Naive thymus-derived CD4-positive, alpha-beta T cell (primary cell): ENCODE results near the gene TOMM22. TPM values are rescaled to one million over a fixed set of nuclear protein-coding genes. Genes with fewer than 3 reads are reported as not detected.

Experiments
- ATAC-seq: fragments of 150-1000 bp; cut with Tn5 transposase; 2 replicates; pipeline ENCODE4 v1.10.0; 2021; ENCODE audit warnings: mild to moderate bottlenecking, moderate library complexity
- CTCF ChIA-PET: fragments of 350-600 bp; sonication (Branson Sonifier 250); formaldehyde crosslinking; loops from one replicate; lab custom pipeline; 2021; ENCODE audit warnings: antibody characterized with exemption; lab: Charles Lee
- POLR2A ChIA-PET: fragments of 350-600 bp; sonication (Branson Sonifier 250); formaldehyde crosslinking; loops from one replicate; lab custom pipeline; 2021; ENCODE audit warnings: antibody characterized with exemption, inconsistent platforms; lab: Charles Lee
- DNase-seq, 9 donors: peaks; one replicate each; pipeline versions ENCODE4 v3.0.0 to v3.0.0-alpha.2; 2020 to 2022; ENCODE audit warnings: mixed read lengths in 1 of 9
- H3K27ac ChIP-seq: one replicate; pipeline ENCODE4 v1.7.0; 2013; ENCODE audit warnings: mild to moderate bottlenecking, low read depth, low read length, moderate library complexity
- H3K27me3 ChIP-seq, 2 donors: one replicate each; pipeline ENCODE4 v1.7.0; 2013; ENCODE audit warnings: low read length in 2 of 2, mild to moderate bottlenecking in 2 of 2, moderate library complexity in 2 of 2; ENCODE audit not compliant: control insufficient read depth in 2 of 2, insufficient read depth in 2 of 2
- H3K36me3 ChIP-seq, 3 experiments: 1 replicate in 2 of 3; 2 replicates in 1 of 3; pipeline ENCODE4 v1.7.0; 2013; ENCODE audit warnings: low read length in 3 of 3, mild to moderate bottlenecking in 3 of 3, moderate library complexity in 1 of 3; ENCODE audit not compliant: insufficient read depth in 3 of 3, control insufficient read depth in 2 of 3
- H3K4me1 ChIP-seq, 2 donors: one replicate each; pipeline ENCODE4 v1.7.0; 2013; ENCODE audit warnings: low read length in 2 of 2, mild to moderate bottlenecking in 2 of 2, moderate library complexity in 1 of 2; ENCODE audit not compliant: control insufficient read depth in 2 of 2, insufficient read depth in 2 of 2
- H3K4me3 ChIP-seq: 2 replicates; pipeline ENCODE4 v1.7.0; 2013; ENCODE audit warnings: mild to moderate bottlenecking, low read length
- H3K9me3 ChIP-seq, 3 experiments: 1 replicate in 2 of 3; 2 replicates in 1 of 3; pipeline ENCODE4 v1.7.0; 2013; ENCODE audit warnings: low read length in 3 of 3; ENCODE audit not compliant: control insufficient read depth in 2 of 3
- H3K27ac Mint-ChIP-seq, 9 donors: one replicate each; pipeline ENCODE4 v1.8.0; 2020 to 2022; ENCODE audit warnings: mixed read lengths in 9 of 9, mild to moderate bottlenecking in 8 of 9, moderate library complexity in 5 of 9, inconsistent platforms in 2 of 9
- H3K27me3 Mint-ChIP-seq, 5 donors: one replicate each; pipeline ENCODE4 v1.8.0; 2021 to 2022; ENCODE audit warnings: mixed read lengths in 5 of 5, mild to moderate bottlenecking in 1 of 5
- H3K36me3 Mint-ChIP-seq, 5 donors: one replicate each; pipeline ENCODE4 v1.8.0; 2020 to 2022; ENCODE audit warnings: mixed read lengths in 5 of 5, mild to moderate bottlenecking in 3 of 5, inconsistent platforms in 1 of 5
- H3K4me1 Mint-ChIP-seq, 7 donors: one replicate each; pipeline ENCODE4 v1.8.0; 2020 to 2022; ENCODE audit warnings: mixed read lengths in 7 of 7, mild to moderate bottlenecking in 3 of 7, inconsistent platforms in 1 of 7
- H3K4me3 Mint-ChIP-seq, 10 donors: one replicate each; pipeline ENCODE4 v1.8.0; 2020 to 2022; ENCODE audit warnings: mild to moderate bottlenecking in 10 of 10, mixed read lengths in 10 of 10, moderate library complexity in 6 of 10, inconsistent platforms in 2 of 10
- H3K9me3 Mint-ChIP-seq, 11 donors: one replicate each; pipeline ENCODE4 v1.8.0; 2020 to 2022; ENCODE audit warnings: mixed read lengths in 11 of 11, mild to moderate bottlenecking in 4 of 11, inconsistent platforms in 1 of 11, moderate library complexity in 1 of 11
- intact Hi-C, 2 donors: fragments of 100-400 bp; cut with micrococcal nuclease; formaldehyde crosslinking; loops; one replicate each; pipeline ENCODE4 v1.15.1; 2023
- polyA plus RNA-seq, 2 donors: library from polyadenylated mRNA; unstranded; fragments of 300-500 nt; fragmentation: Illumina TruSeq; gene quantifications; one replicate each; pipeline ENCODE4 v1.2.3, GENCODE V29; 2021
- total RNA-seq, 6 experiments: library from RNA in 5 of 6; stranded (reverse) in 5 of 6; gene quantifications; 1 replicate in 5 of 6; 2 replicates in 1 of 6; pipeline ENCODE4 v1.2.3 and lab custom pipeline; 2021 to 2026

TOMM22 gene
- total and polyA plus RNA-seq, 7 experiments from 2014 or later: 45.0 to 92.4 (median 50.6) TPM

DNA sequence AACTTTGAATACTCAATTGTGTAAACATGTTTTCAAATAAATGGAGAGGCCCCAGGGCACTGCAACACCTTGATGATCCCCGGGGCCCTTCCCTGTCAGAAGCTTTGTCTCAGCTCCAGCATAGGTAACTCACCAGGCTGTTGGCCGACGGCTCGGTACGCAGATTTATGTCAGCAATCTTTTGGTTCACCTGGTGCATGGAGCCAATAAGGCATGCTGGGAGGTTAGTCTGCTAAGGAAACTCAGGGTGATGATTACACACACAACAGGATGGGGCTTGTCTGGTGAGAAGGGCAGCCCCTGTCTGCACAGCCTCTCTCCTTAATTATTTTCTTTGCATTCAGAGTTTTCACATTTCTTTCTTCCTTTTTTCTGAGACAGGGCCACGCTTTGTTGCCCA lies 36.3 kb upstream of the TOMM22 start:
- H3K27ac Mint-ChIP-seq: no peak overlapping the region
- H3K36me3 Mint-ChIP-seq: no peaks in the 10 kb centered on the region
- no peak overlapping the region for H3K27ac ChIP-seq
- ChIA-PET POLR2A (no interaction called here), CTCF (no interaction called here)
- H3K36me3 ChIP-seq: no peaks in the 10 kb centered on the region
- intact Hi-C loops: no loop called here
- no peaks in the 10 kb centered on the region for H3K9me3 Mint-ChIP-seq
- no peak overlapping the region for H3K4me3 Mint-ChIP-seq
- H3K27me3 Mint-ChIP-seq: peaks cover 4 to 27% (median 7%) of the 10 kb centered on the region in 5 donors
- H3K4me1 ChIP-seq: no peaks in the 10 kb centered on the region
- H3K27me3 ChIP-seq: no peaks in the 10 kb centered on the region
- H3K9me3 ChIP-seq: no peaks in the 10 kb centered on the region
- ATAC-seq: no peak
- no peak overlapping the region for H3K4me3 ChIP-seq
- DNase-seq: no peak
- no peaks in the 10 kb centered on the region for H3K4me1 Mint-ChIP-seq

DNA sequence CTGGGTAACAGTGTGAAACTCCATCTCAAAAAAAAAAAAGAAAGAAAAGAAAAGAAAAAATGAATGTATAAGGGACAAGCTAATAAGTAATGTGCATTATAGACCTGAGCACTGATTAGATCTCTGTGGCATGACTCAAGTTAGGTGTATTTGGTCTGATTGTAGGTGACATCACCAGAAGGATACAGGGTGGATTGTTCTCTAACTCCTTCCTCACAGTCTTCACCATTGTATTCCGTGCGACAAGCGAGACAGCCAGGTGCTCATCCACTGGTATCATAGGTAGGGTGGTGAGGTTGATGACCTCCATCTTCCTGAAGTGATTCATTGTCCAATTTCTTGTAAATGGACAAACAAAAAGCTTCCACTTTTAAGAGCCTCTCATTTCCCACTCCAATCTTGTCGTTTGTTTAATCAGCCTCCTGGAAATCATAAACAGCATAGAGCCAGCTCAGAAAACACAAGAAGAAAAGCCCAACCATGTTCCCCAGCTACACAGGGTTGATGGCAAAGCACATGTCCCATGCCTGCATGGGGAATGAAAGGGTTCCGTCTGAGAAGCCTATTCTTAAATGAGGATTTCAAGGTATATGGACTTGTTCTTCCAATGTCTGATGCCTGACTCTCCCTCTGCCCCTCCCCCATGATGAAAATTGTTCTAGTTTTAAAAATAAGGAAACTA lies 31.8 kb upstream of the TOMM22 start:
- intact Hi-C loops: no loop called here
- CTCF ChIA-PET: no interaction called here
- Histone ChIP-seq H3K4me3 (no peak overlapping the region), H3K4me1 (no peaks in the 10 kb centered on the region), H3K9me3 (no peaks in the 10 kb centered on the region), H3K27ac (no peak overlapping the region), H3K27me3 (no peaks in the 10 kb centered on the region), H3K36me3 (no peaks in the 10 kb centered on the region)
- Mint-ChIP-seq H3K4me3 (no peak overlapping the region), H3K27ac (no peak overlapping the region), H3K36me3 (no peaks in the 10 kb centered on the region), H3K9me3 (no peaks in the 10 kb centered on the region), H3K27me3 (peaks cover 0 to 4% (median 0%) of the 10 kb centered on the region in 5 donors), H3K4me1 (peaks cover 0 to 4% (median 0%) of the 10 kb centered on the region in 7 donors)
- DNase-seq (no peak), ATAC-seq (no peak)
- POLR2A ChIA-PET: no interaction called here

DNA sequence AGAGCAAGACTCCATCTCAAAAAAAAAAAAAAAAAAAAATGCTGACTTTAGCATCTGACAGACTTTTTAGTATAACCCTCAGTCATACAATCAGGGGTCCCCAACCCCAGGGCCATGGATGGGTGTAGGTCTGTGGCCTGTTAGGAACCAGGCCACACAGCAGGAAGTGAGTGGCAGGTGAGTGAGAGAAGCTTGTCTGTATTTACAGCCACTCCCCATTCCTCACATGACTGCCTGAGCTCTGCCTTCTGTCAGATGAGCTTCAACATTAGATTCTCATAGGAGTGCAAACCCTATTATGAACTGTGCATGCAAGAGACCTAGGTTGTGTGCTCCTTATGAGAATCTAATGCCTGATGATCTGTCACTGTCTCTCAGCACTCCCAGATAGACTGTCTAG lies 28.9 kb upstream of the TOMM22 start:
- POLR2A ChIA-PET: interaction anchor here (0.6 to 0.8 kb wide), 3 partner anchors 81 to 715 kb away, joined by 3 to 4 read pairs (median 3); no protein-coding TSS in a partner anchor
- DNase-seq: peak in 1 of 9 donors; percentile 8

DNA sequence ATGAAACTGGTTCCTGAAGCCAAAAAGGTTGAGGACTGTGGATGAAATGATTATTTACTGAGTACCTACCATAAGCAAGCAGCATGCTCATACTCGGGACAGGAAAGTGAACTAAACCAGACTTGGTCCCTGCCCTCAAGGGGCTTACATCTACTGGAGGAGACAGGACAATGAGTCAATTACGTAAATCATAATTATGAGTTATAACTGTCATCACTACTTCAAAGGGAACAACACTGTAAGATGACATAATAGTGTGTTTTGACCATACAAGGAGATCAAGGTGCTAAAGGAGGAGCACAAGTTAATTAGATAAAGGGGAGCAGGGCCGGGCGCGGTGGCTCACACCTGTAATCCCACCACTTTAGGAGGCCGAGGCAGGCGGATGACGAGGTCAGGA lies 28.0 kb upstream of the TOMM22 start:
- Mint-ChIP-seq H3K9me3 (no peaks in the 10 kb centered on the region), H3K4me1 (peaks cover 4 to 22% (median 18%) of the 10 kb centered on the region in 7 donors), H3K4me3 (peak overlapping the region in 6 of 10 donors; percentile 19 to 62 (median 44)), H3K27me3 (peaks cover 0 to 2% (median 0%) of the 10 kb centered on the region in 5 donors), H3K27ac (peak overlapping the region in 2 of 9 donors; percentile 15 to 74), H3K36me3 (no peaks in the 10 kb centered on the region)
- POLR2A ChIA-PET: no interaction called here
- DNase-seq (no peak), ATAC-seq (no peak)
- Histone ChIP-seq H3K4me1 (peaks cover 4 to 9% of the 10 kb centered on the region in 2 donors), H3K36me3 (peaks cover 0 to 4% (median 0%) of the 10 kb centered on the region in 3 experiments), H3K9me3 (no peaks in the 10 kb centered on the region), H3K4me3 (no peak overlapping the region), H3K27me3 (no peaks in the 10 kb centered on the region), H3K27ac (no peak overlapping the region)
- CTCF ChIA-PET: interaction anchor here (0.7 kb wide), 1 partner anchor 52 kb away, joined by 7 read pairs; no protein-coding TSS in a partner anchor
- intact Hi-C loops: no loop called here

More for the DNA sequence above, 28.9 kb upstream of the TOMM22 start:
- CTCF ChIA-PET: interaction anchor here (0.6 kb wide), 1 partner anchor 12 kb away, joined by 4 read pairs; no protein-coding TSS in a partner anchor
- Mint-ChIP-seq H3K27ac (no peak overlapping the region), H3K27me3 (peaks cover 0 to 4% (median 0%) of the 10 kb centered on the region in 5 donors), H3K9me3 (no peaks in the 10 kb centered on the region), H3K36me3 (no peaks in the 10 kb centered on the region), H3K4me1 (peaks cover 0 to 17% (median 13%) of the 10 kb centered on the region in 7 donors), H3K4me3 (no peak overlapping the region)
- no peak for ATAC-seq
- H3K9me3 ChIP-seq: no peaks in the 10 kb centered on the region
- no peak overlapping the region for H3K27ac ChIP-seq
- peaks cover 4 to 9% of the 10 kb centered on the region in 2 donors for H3K4me1 ChIP-seq
- peaks cover 0 to 4% (median 0%) of the 10 kb centered on the region in 3 experiments for H3K36me3 ChIP-seq
- no peak overlapping the region for H3K4me3 ChIP-seq
- H3K27me3 ChIP-seq: no peaks in the 10 kb centered on the region
- intact Hi-C loops: no loop called here

DNA sequence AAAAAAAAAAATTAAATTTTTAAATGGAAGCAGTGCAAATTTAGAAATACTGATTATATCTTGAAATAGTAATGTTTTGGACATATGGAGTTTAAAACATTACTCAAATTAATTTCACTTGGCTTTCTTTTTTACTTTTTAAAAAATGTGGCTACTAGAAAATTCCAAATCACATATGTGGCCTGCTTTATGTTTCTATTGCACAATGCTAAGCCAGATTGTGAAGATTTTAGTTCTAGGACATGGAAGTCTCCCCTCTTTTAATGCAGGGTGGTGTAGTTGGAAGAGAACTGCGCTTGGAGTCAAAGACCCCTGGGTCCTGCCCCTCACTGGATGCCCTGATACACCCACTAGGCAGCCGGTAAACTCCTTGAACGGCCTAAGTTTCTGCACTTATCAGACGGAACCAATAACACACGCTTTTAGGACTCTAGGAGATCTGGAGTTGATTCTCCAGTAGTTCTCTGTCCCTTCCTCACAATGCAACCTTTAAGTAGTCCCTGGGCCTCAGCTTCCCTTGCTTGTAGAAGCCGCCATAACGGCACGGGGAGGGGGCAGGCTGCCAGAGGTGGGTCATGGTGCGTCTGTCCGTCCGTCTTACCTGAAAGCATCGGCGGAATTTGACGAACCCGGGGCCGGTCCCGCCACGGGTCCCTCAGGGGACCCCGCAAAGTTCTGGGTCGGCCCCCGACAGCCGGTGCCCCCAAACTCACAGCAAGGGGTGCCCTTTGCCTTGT lies 26.1 kb upstream of the TOMM22 start:
- Mint-ChIP-seq H3K27me3 (no peaks in the 10 kb centered on the region), H3K4me1 (peaks cover 4 to 23% (median 18%) of the 10 kb centered on the region in 7 donors), H3K36me3 (no peaks in the 10 kb centered on the region), H3K27ac (peak overlapping the region; percentile 92 to 99 (median 98)), H3K4me3 (peak overlapping the region; percentile 94 to 96 (median 96)), H3K9me3 (no peaks in the 10 kb centered on the region)
- H3K9me3 ChIP-seq: no peaks in the 10 kb centered on the region
- DNase-seq (peak in 2 of 9 donors; percentile 2 to 3), ATAC-seq (no peak)
- H3K27ac ChIP-seq: peak overlapping the region; percentile 93
- H3K4me3 ChIP-seq: peak overlapping the region; percentile 98
- no peaks in the 10 kb centered on the region for H3K27me3 ChIP-seq
- peaks cover 4 to 9% of the 10 kb centered on the region in 2 donors for H3K4me1 ChIP-seq
- intact Hi-C loops: loop anchor here (1.0 to 5.0 kb wide), 7 partner anchors 26 to 149 kb away; partner anchors contain the start of genes DMC1 (in 2 of the 2), GTPBP1 (in 2 of the 2), DDX17 (in 1 of the 2) and JOSD1 (in 1 of the 2)
- CTCF ChIA-PET: no interaction called here
- POLR2A ChIA-PET: no interaction called here
- peaks cover 0 to 4% (median 0%) of the 10 kb centered on the region in 3 experiments for H3K36me3 ChIP-seq

GRCh38 chr22:38656256-38657044 lies 25.3 kb upstream of the TOMM22 start, which contains the start of the genes CBY1 and FAM227A:
Gene CBY1 (plus strand): TSS chr22:38656638. CDS start chr22:38668055, 11,417 bp downstream.
Gene FAM227A (minus strand): TSS chr22:38656392. CDS start chr22:38650168, 6,224 bp downstream.
- peak; percentile 79 to 94 (median 85) for DNase-seq
- intact Hi-C loops: loop anchor here (1.0 to 5.0 kb wide), 7 partner anchors 25 to 150 kb away; partner anchors contain the start of genes DMC1 (in 2 of the 2), GTPBP1 (in 2 of the 2), TOMM22 (in 2 of the 2) and DDX17 (in 1 of the 2)
- Histone ChIP-seq H3K27me3 (no peaks in the 10 kb centered on the region), H3K9me3 (no peaks in the 10 kb centered on the region), H3K36me3 (peaks cover 0 to 4% (median 0%) of the 10 kb centered on the region in 3 experiments), H3K4me3 (peak within 1 kb of the TSS; percentile 98), H3K27ac (peak within 1 kb of the TSS; percentile 93), H3K4me1 (peaks cover 4 to 9% of the 10 kb centered on the region in 2 donors)
- H3K9me3 Mint-ChIP-seq: no peaks in the 10 kb centered on the region
- no peaks in the 10 kb centered on the region for H3K27me3 Mint-ChIP-seq
- ChIA-PET CTCF (no interaction called here), POLR2A (interaction anchor here (0.9 to 1.9 kb wide), 6 partner anchors 15 to 154 kb away, joined by 3 to 14 read pairs (median 3); partner anchors contain the start of genes DNAL4, GTPBP1 and TOMM22)
- H3K4me1 Mint-ChIP-seq: peaks cover 4 to 23% (median 18%) of the 10 kb centered on the region in 7 donors
- peak within 1 kb of the TSS; percentile 94 to 96 (median 96) for H3K4me3 Mint-ChIP-seq
- H3K27ac Mint-ChIP-seq: peak within 1 kb of the TSS; percentile 92 to 99 (median 98)
- H3K36me3 Mint-ChIP-seq: no peaks in the 10 kb centered on the region
- ATAC-seq: peak; percentile 92
